ENCODE measurements around the gene TPK1.

GRCh38 chr7:144649120-144649519 lies 186.7 kb downstream of the TPK1 start:
- no peak for TF ChIP-seq EZH2 (IDR thresholded peaks at IDR 0.05; ENCODE audit: borderline replicate concordance, low read length)
- TF ChIP-seq, protein P1, sequence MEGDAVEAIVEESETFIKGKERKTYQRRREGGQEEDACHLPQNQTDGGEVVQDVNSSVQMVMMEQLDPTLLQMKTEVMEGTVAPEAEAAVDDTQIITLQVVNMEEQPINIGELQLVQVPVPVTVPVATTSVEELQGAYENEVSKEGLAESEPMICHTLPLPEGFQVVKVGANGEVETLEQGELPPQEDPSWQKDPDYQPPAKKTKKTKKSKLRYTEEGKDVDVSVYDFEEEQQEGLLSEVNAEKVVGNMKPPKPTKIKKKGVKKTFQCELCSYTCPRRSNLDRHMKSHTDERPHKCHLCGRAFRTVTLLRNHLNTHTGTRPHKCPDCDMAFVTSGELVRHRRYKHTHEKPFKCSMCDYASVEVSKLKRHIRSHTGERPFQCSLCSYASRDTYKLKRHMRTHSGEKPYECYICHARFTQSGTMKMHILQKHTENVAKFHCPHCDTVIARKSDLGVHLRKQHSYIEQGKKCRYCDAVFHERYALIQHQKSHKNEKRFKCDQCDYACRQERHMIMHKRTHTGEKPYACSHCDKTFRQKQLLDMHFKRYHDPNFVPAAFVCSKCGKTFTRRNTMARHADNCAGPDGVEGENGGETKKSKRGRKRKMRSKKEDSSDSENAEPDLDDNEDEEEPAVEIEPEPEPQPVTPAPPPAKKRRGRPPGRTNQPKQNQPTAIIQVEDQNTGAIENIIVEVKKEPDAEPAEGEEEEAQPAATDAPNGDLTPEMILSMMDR (conservative IDR thresholded peaks at IDR 0.05 in 1 of 2, IDR thresholded peaks at IDR 0.05 in 1 of 2; ENCODE audit: extremely low read depth in 1 of 2, insufficient read depth in 1 of 2, low read depth in 1 of 2, low read length in 2 of 2), result no peak
